HEK293 (cell line): ENCODE measurements around the gene LPP.

Experiments
- GLIS2 ChIP-seq: fragments of 450-650 bp; formaldehyde crosslinking; IDR thresholded peaks from 2 replicates; pipeline ENCODE4 v1.5.1; 2016; ENCODE audit warnings: missing biosample characterization, missing genetic modification characterization
- MEIS1 ChIP-seq: sonication (generic); formaldehyde crosslinking; IDR thresholded peaks from 2 replicates; pipeline ENCODE4 v1.8.1; 2022; ENCODE audit warnings: missing genetic modification reagents, mild to moderate bottlenecking, borderline replicate concordance
- ZNF239 ChIP-seq: fragments of 450-650 bp; formaldehyde crosslinking; IDR thresholded peaks from 2 replicates; pipeline ENCODE4 v1.5.1; 2016; ENCODE audit warnings: missing biosample characterization, missing genetic modification characterization
- ZNF274 ChIP-seq, 2 experiments: fragments of 200-500 bp in 1 of 2; fragments of 450-650 bp in 1 of 2; sonication (Bioruptor generic) in 1 of 2; formaldehyde crosslinking in 1 of 2; IDR thresholded peaks; 2 replicates each; pipeline versions ENCODE4 v1.5.1 to v1.6.1; 2014 to 2016; ENCODE audit warnings: borderline replicate concordance in 1 of 2, inconsistent platforms in 1 of 2, low read length in 1 of 2, missing biosample characterization in 1 of 2, missing genetic modification characterization in 1 of 2
- TF ChIP-seq, protein P1 (sequence below): fragments of 450-650 bp; formaldehyde crosslinking; IDR thresholded peaks from 2 replicates; pipeline ENCODE4 v1.5.1; 2016; ENCODE audit warnings: missing biosample characterization, missing genetic modification characterization

- TF ChIP-seq ZNF239 (tag by site-specific recombination) (no peak), ZNF274 (IDR thresholded peaks at IDR 0.05; ENCODE audit: low read length) (no peak), ZNF274 (tag by site-specific recombination; IDR thresholded peaks at IDR 0.05; ENCODE audit: borderline replicate concordance) (no peak), MEIS1 (no peak), GLIS2 (tag by site-specific recombination) (no peak)
- TF ChIP-seq, protein P1, sequence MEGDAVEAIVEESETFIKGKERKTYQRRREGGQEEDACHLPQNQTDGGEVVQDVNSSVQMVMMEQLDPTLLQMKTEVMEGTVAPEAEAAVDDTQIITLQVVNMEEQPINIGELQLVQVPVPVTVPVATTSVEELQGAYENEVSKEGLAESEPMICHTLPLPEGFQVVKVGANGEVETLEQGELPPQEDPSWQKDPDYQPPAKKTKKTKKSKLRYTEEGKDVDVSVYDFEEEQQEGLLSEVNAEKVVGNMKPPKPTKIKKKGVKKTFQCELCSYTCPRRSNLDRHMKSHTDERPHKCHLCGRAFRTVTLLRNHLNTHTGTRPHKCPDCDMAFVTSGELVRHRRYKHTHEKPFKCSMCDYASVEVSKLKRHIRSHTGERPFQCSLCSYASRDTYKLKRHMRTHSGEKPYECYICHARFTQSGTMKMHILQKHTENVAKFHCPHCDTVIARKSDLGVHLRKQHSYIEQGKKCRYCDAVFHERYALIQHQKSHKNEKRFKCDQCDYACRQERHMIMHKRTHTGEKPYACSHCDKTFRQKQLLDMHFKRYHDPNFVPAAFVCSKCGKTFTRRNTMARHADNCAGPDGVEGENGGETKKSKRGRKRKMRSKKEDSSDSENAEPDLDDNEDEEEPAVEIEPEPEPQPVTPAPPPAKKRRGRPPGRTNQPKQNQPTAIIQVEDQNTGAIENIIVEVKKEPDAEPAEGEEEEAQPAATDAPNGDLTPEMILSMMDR (tag by site-specific recombination), result no peak
Measured at GRCh38 chr3:188701485-188701969, 547.6 kb downstream of the LPP start.
